Heart right ventricle (tissue), 16 donors: ENCODE data around the gene ADCYAP1R1. TPM values are rescaled to one million over a fixed set of nuclear protein-coding genes. Genes with fewer than 3 reads are reported as not detected.

Source experiments
- ATAC-seq, 8 donors: fragments of 200-7000 bp; cut with Tn5 transposase; one replicate each; pipeline ENCODE4 v1.9.1; 2020; ENCODE audit warnings: mild to moderate bottlenecking in 8 of 8, moderate library complexity in 8 of 8, moderate number of reproducible peaks in 1 of 8
- DNase-seq, 2 donors: peaks; one replicate each; pipeline ENCODE4 v3.0.0-alpha.2; 2020
- H3K27ac ChIP-seq, 10 donors: fragments of 200-600 bp; sonication (generic) in 2 of 10; one replicate each; pipeline versions ENCODE4 v1.5.0 to v1.8.0; 2020 to 2022; ENCODE audit warnings: mild to moderate bottlenecking in 3 of 10
- H3K27me3 ChIP-seq, 7 donors: fragments of 200-600 bp; one replicate each; pipeline ENCODE4 v1.8.0; 2021 to 2022; ENCODE audit warnings: mild to moderate bottlenecking in 2 of 7
- H3K36me3 ChIP-seq, 9 donors: fragments of 200-600 bp; sonication (generic) in 1 of 9; one replicate each; pipeline versions ENCODE4 v1.5.0 to v1.8.0; 2020 to 2022; ENCODE audit warnings: mild to moderate bottlenecking in 2 of 9
- H3K4me1 ChIP-seq, 9 donors: fragments of 200-600 bp; sonication (generic) in 1 of 9; one replicate each; pipeline versions ENCODE4 v1.5.0 to v1.8.0; 2020 to 2022; ENCODE audit warnings: mild to moderate bottlenecking in 4 of 9
- H3K4me3 ChIP-seq, 10 donors: fragments of 200-600 bp; sonication (generic) in 2 of 10; one replicate each; pipeline versions ENCODE4 v1.5.0 to v1.8.0; 2020 to 2022; ENCODE audit warnings: mild to moderate bottlenecking in 7 of 10, moderate library complexity in 2 of 10
- H3K9me3 ChIP-seq, 11 donors: fragments of 200-600 bp in 10 of 11; sonication (generic) in 2 of 11; one replicate each; pipeline versions ENCODE4 v1.5.0 to v1.8.0; 2013 to 2022; ENCODE audit warnings: mild to moderate bottlenecking in 2 of 11, control low read depth in 1 of 11, moderate library complexity in 1 of 11
- WGBS, 2 donors: extraction: QIAGEN DNeasy Blood & Tissue Kit; methylation state at CpG; one replicate each; pipeline ENCODE4 v1.1.7; 2013; ENCODE audit warnings: inconsistent platforms in 1 of 2; 5-methylcytosine and 5-hydroxymethylcytosine counted together
- intact Hi-C, 10 donors: fragments of 100-400 bp; cut with DNase I; formaldehyde crosslinking; loops; one replicate each; pipeline versions ENCODE4 v1.11.1 to v1.14.2; 2022
- polyA plus RNA-seq, 2 donors: library from polyadenylated mRNA; stranded (reverse); fragments of 200-250 nt; gene quantifications; one replicate each; pipeline ENCODE4 v1.2.3, GENCODE V29; 2013
- total RNA-seq, 10 donors: library from RNA; stranded (reverse); fragmentation: NEBNext Ultra II Directional in 3 of 10; extraction: Animal tissue kit (Norgen Biotek cat#: 25700) in 3 of 10; gene quantifications; one replicate each; pipeline versions ENCODE4 v1.2.1 to v1.2.4, GENCODE V29; 2021 to 2023
- TF ChIP-seq, protein P1 (sequence below), 9 donors: fragments of 200-600 bp; sonication (generic) in 2 of 9; IDR thresholded peaks; one replicate each; pipeline versions ENCODE4 v1.5.0 to v1.8.0; 2021 to 2022; ENCODE audit warnings: antibody characterized with exemption in 9 of 9, mild to moderate bottlenecking in 5 of 9, moderate library complexity in 1 of 9
- donor health status: Arrhythmogenic right ventricular cardiomyopathy.
- donor health status: ischemic (EF 13 %, LVEDD 7.1; RV severe dilation, severe dysfunction).
- donor health status: healthy with polysubstance abuse.
- donor health status: DM: no; HTN: yes; CAD: no.
- donor health status: DM: no; HTN: no; CAD: no.
- donor health status: ischemic (EF 25% LVEDD 6.9; RV normal size, moderate dysfunction).
- donor health status: ischemic (EF 25% LVEDD 5.7; RV mildly dilated, moderate dysfunction).
- donor health status: healthy.
- donor health status: DM: yes; HTN: yes; CAD: no.
- donor health status: Ischemic cardiomyopathy.
- donor health status: ischemic (EF 35%, LVEDD 5.7; RV mildly dilated, moderate dysfunction).
- donor health status: nonischemic (EF 11% LVEDD 7.7; RV severe dilation, severe dysfunction).
- donor health status: DM: yes; HTN: yes; CAD: no.
- donor health status: PGD.
- donor health status: ischemic (EF 29% LVEDD 5.4; RV normal size, mild dysfunction).
- donor health status: nonischemic (EF 23%, LVEDD 6.1; RV moderate dilation, normal function).

The ADCYAP1R1 gene
- total and polyA plus RNA-seq, 12 donors, result 0.59 to 5.8 (median 1.6) TPM

GRCh38 chr7:31053986-31054385 is 1.9 kb downstream of the ADCYAP1R1 start:
- Histone ChIP-seq H3K27ac (no peak overlapping the region), H3K4me1 (peaks cover 0 to 29% (median 7%) of the 10 kb centered on the region in 9 donors), H3K4me3 (peak overlapping the region in 8 of 10 donors; percentile 42 to 63 (median 54)), H3K27me3 (peaks cover 0 to 66% (median 48%) of the 10 kb centered on the region in 7 donors), H3K9me3 (no peaks in the 10 kb centered on the region), H3K36me3 (no peaks in the 10 kb centered on the region)
- WGBS, 2 donors, result 75 to 83% methylated on average over 5 of the region's 5 CpGs
- ATAC-seq (no peak), DNase-seq (no peak)
- TF ChIP-seq, protein P1, sequence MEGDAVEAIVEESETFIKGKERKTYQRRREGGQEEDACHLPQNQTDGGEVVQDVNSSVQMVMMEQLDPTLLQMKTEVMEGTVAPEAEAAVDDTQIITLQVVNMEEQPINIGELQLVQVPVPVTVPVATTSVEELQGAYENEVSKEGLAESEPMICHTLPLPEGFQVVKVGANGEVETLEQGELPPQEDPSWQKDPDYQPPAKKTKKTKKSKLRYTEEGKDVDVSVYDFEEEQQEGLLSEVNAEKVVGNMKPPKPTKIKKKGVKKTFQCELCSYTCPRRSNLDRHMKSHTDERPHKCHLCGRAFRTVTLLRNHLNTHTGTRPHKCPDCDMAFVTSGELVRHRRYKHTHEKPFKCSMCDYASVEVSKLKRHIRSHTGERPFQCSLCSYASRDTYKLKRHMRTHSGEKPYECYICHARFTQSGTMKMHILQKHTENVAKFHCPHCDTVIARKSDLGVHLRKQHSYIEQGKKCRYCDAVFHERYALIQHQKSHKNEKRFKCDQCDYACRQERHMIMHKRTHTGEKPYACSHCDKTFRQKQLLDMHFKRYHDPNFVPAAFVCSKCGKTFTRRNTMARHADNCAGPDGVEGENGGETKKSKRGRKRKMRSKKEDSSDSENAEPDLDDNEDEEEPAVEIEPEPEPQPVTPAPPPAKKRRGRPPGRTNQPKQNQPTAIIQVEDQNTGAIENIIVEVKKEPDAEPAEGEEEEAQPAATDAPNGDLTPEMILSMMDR (IDR thresholded peaks at IDR 0.05), result no peak
- intact Hi-C loops, result loop anchor here in 1 of 10 donors (10.0 kb wide), 1 partner anchor 69 kb away; no protein-coding TSS in a partner anchor

- H3K27ac ChIP-seq, result no peak overlapping the region
- peaks cover 0 to 29% (median 7%) of the 10 kb centered on the region in 9 donors for H3K4me1 ChIP-seq
- no peaks in the 10 kb centered on the region for H3K9me3 ChIP-seq
- no peaks in the 10 kb centered on the region for H3K36me3 ChIP-seq
- H3K4me3 ChIP-seq, result no peak overlapping the region
- H3K27me3 ChIP-seq, result peaks cover 0 to 62% (median 48%) of the 10 kb centered on the region in 7 donors
- WGBS, 2 donors, result 58 to 63% methylated on average over 11 of the region's 11 CpGs
- no peak for DNase-seq
- intact Hi-C loops, result loop anchor here in 1 of 10 donors (10.0 kb wide), 1 partner anchor 70 kb away; no protein-coding TSS in a partner anchor
- no peak for ATAC-seq
- TF ChIP-seq, protein P1 (IDR thresholded peaks at IDR 0.05), result no peak
Observed at GRCh38 chr7:31054608-31055278, 2.6 kb downstream of the ADCYAP1R1 start.

DNA sequence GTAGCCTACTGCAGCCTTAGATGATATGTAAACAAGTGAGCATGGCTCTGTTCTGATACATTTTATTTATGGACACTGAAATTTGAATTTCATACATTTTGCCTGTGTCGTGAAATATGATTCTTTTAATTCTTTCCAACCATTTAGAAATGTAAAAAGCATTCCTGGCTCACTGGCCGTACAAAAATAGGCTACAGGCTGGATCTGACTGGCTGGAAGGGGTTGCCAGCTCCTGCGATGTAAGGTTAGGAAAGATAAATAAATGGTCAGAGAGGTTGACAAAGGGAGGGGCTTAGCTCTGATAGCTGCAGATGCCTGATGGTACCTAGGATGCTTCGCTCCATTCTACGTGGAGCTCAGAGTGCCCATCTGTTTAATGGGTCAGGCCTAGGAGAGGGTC is 3.4 kb downstream of the ADCYAP1R1 start:
- WGBS, 2 donors, result 67 to 69% methylated on average over 5 of the region's 5 CpGs
- DNase-seq, result no peak
- Histone ChIP-seq H3K4me3 (no peak overlapping the region), H3K4me1 (peaks cover 0 to 29% (median 7%) of the 10 kb centered on the region in 9 donors), H3K27me3 (peaks cover 0 to 55% (median 42%) of the 10 kb centered on the region in 7 donors), H3K27ac (no peak overlapping the region), H3K9me3 (no peaks in the 10 kb centered on the region), H3K36me3 (no peaks in the 10 kb centered on the region)
- TF ChIP-seq, protein P1 (IDR thresholded peaks at IDR 0.05), result no peak
- intact Hi-C loops, result loop anchor here in 1 of 10 donors (10.0 kb wide), 1 partner anchor 71 kb away; no protein-coding TSS in a partner anchor
- ATAC-seq, result no peak

DNA sequence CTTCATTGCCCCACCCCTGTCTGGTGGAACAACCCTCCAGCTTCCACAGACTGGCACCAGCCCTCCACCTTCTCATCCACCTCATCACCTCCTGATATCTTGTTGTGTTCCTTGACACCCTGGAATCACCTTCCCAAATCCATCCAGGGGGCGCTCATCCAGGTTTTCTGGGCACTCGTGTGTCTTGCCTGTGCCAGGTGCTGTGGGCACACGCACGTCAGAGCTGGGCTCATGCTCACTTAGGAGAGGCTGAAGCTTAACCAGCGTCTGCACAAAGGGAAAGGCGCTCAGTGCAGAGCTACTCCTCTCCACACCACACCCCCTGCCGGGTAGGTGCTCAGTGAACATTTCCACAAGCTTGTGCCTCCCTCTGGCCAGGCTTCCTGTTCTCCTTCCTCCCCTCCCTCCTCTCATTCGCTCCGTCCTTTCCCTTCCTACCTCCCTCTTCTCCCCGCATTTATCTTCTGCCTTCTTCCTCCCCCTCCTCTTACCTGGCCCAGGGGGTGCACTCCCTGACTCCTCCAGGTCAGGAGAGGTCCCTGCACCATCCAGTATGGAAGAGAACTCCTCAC is 4.8 kb downstream of the ADCYAP1R1 start:
- peaks cover 0 to 42% (median 30%) of the 10 kb centered on the region in 7 donors for H3K27me3 ChIP-seq
- whole genome bisulfite sequencing, 2 donors, result 62 to 67% methylated on average over 10 of the region's 10 CpGs

More for the DNA sequence above, 4.8 kb downstream of the ADCYAP1R1 start:
- DNase-seq, result no peak
- Histone ChIP-seq H3K9me3 (no peaks in the 10 kb centered on the region), H3K27ac (no peak overlapping the region), H3K36me3 (no peaks in the 10 kb centered on the region), H3K4me1 (peaks cover 0 to 33% (median 7%) of the 10 kb centered on the region in 9 donors), H3K4me3 (no peak overlapping the region)
- ATAC-seq, result no peak
- TF ChIP-seq, protein P1 (IDR thresholded peaks at IDR 0.05), result no peak
- intact Hi-C loops, result loop anchor here in 1 of 10 donors (10.0 kb wide), 1 partner anchor 72 kb away; no protein-coding TSS in a partner anchor
